GM12864 (cell line): ENCODE measurements around the gene MTAP.

Experiments used
- DNase-seq: peaks from one replicate; pipeline ENCODE4 v3.0.0-alpha.2; 2011; ENCODE audit warnings: low read depth
- H3K4me3 ChIP-seq: 2 replicates; pipeline ENCODE4 v1.5.1; 2011; ENCODE audit warnings: mild to moderate bottlenecking, low read depth, low read length, control low read depth
- CTCF ChIP-seq: IDR thresholded peaks from 2 replicates; pipeline ENCODE4 v1.5.1; 2011; ENCODE audit warnings: low read depth, mild to moderate bottlenecking, moderate library complexity, low read length, control low read depth, inconsistent platforms; ENCODE audit errors: missing control alignments

MTAP gene

DNA sequence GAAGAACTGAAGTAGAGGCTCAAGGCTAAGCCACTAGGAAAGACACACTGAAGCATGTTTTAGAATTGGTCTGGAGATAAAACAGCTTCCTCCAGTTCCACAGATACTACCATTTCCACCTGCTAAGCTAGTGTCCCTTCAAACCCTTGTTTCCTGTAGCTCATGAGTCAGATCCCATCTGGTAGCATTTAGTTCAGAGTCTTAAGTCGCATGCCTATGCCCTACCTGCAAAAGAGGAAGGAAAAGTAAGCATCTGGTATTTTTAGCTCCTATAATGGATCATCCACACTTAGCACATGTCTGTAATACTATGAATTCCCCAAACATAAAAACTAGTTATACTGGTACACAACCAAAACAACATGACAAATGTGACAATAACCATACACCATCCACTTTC lies 99.7 kb downstream of the MTAP start:
- TF ChIP-seq CTCF: no peak
- no peak for DNase-seq
- H3K4me3 ChIP-seq: no peak overlapping the region

DNA sequence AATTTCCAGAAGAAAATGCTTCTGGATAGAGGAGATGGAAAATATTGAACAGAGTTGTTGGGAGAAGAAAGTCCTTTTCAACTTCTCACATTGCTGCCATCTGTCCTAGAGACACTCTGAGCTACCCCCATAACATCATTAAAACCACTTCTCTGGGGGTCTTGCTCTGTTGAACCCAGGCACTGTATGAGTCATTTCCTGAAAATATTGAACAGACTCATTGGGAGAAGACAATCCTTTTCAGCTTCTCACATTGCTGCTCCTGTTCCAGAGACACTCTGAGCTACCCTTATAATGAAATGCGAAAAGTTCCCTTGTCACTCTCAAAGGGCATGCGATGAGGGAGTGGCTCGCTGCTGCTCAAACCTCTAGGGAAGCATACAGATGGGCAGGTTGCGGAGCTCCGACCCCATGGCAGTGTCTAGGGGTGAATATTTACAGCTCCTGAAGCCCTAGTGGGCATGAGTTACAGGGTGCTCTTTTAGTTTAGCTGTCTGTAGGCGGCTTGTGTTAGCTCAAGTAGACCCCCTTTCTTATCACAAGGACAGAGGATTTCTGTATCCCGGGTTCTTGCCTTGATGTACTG lies 101.0 kb downstream of the MTAP start:
- no peak overlapping the region for H3K4me3 ChIP-seq
- TF ChIP-seq CTCF: no peak
- DNase-seq: no peak

DNA sequence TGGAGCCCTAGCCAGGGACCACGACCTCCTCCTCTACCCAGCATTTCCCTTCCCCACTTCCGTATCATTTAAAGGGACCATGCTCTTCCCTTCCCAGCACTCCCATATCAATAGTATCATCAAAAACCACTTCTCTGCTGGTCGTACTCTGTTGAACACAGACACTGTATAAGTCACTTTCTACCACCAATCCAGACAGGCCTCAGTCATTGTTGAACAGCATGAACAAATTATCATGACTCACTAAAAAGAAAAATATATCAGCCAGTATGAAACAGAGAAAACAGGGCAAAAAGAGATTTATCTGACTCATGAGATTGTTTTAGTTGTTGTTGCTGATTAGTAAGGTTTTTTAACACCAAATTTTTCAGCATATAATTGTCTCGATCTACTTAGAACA lies 101.9 kb downstream of the MTAP start:
- H3K4me3 ChIP-seq: no peak overlapping the region
- DNase-seq: no peak
- TF ChIP-seq CTCF: no peak

DNA sequence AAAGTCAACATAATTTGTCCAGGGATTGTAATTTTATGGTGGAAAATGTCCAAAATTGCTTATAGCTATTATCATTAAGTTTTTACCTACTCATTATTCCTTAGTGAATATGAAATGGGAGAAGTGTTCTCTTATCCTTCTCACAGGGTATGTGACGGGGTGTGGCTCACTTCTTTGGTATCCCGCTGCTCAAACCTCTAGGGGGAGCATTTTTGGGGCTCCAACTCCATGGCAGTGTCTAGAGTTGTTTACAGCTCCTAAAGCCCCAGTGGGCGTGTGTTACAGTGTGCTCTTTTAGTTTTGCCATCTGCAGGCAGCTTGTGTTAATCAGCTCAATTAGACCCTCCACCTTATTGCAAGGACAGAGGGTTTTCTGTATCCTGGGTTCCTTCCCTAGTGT lies 102.3 kb downstream of the MTAP start:
- TF ChIP-seq CTCF: no peak
- DNase-seq: no peak
- H3K4me3 ChIP-seq: no peak overlapping the region

DNA sequence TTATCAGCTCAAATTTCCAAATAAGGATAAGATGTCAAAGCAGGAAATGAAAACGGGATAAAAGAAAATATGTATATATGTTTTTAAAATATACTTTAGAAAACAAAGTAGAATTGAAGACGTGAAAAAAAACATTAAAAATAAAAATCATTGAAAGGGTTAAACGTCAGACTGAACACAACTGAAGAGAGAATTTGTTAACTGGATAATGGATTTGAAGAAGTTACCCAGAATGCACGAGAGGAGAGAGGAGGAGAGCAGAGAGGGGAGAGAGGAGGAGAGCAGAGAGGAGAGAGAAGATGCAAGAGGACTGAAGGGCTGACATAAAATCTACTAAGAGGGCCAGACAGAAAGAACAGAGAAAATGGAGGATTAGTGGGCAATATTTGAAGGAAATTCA lies 103.8 kb downstream of the MTAP start:
- DNase-seq: no peak
- H3K4me3 ChIP-seq: no peak overlapping the region
- no peak for TF ChIP-seq CTCF

GRCh38 chr9:21906881-21907280 lies 104.4 kb downstream of the MTAP start:
- TF ChIP-seq CTCF: no peak

More at GRCh38 chr9:21906881-21907280, 104.4 kb downstream of the MTAP start:
- no peak overlapping the region for H3K4me3 ChIP-seq
- DNase-seq: no peak
